GM20431 (cell line): ENCODE results near the gene RAB4A.
"Not testable (repeated sequence)": the region's sequence is repeated elsewhere in the genome, so short reads cannot be mapped to it uniquely, and the experiment has no call there.

ENCODE experiments used
- in situ Hi-C: fragments of 300-500 bp; cut with MseI, MboI; formaldehyde crosslinking; loops from one replicate; pipeline ENCODE4 v1.15.0; 2020; ENCODE audit warnings: low sequenced_read_pairs; ENCODE audit not compliant: unreplicated experiment

The RAB4A gene

DNA sequence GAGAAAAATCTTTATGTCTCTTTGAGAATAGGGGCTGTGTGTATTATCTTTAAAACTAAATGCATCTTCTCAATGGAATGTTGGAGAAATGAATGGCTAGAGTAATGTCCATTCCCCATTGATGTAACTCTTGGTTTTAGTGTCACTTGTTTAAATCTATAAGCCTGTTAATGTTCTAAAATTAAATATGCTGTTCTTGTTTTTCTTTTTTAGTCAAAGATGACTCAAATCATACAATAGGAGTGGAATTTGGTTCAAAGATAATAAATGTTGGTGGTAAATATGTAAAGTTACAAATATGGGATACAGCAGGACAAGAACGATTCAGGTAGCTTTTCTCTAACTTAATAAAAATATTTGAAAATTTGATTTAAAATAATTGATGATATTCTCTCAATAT, 17.6 kb downstream of the RAB4A start:
- in situ Hi-C loops: no loop called here

DNA sequence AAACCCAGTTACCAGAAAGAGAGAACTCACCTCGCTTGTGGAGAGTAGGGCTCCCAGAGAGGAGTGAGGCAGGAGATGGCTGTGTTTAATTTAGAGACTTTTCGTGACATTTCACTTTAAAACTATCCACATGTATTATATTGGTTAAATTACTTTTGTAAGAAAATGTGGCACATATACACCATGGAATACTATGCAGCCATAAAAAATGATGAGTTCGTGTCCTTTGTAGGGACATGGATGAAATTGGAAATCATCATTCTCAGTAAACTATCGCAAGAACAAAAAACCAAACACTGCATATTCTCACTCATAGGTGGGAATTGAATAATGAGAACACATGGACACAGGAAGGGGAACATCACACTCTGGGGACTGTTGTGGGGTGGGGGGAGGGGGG, 20.8 kb downstream of the RAB4A start:
- in situ Hi-C loops: not testable (repeated sequence)

DNA sequence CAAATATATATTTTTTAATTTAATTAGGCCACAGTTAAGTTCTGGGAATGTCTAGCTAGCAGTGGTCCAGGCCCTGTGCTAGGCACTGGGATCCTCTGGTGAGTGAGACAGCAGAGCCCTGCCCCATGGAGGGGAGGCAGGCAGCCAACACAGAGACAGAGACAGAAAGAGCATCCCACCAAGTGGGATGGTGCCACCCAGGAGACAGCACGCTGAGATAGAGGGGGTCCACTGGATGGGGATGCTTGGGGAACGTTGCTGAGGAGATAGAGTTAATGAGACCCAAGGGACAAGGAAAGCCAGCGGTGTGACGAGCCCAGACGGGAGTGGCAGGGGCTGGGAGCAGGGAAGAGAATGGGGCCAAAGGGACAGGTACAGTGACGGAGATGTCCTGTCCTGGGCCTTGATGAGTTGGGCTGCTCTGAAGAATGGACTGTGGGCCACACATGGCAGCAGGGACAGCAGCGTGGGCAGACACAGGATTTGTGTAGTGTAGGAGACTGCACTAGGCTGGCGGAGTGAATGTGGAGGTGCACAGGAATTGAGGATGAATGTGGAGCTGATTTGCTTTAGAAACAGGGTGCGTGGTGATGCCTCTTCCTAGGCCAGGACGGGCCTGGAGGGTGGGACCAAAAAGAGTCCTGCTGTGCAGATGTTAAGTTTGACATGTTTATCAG, 22.8 kb downstream of the RAB4A start:
- in situ Hi-C loops: no loop called here

DNA sequence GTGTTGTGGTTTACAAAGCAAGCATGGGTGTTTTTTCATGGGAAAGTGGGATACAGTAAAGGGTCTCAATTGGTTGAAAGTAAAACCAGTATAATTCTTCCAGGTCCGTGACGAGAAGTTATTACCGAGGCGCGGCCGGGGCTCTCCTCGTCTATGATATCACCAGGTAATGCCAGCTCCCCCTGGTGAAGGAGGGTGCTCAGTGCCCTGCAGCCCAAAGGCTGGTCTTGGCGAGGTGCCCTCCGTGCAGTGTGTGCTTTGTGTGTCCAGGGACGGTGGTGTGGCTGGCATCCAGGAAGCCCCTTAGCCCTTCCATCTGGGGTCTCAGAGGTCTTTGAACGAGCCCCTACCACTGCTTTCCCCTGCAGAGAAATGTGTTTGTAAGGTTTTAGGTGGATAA, 24.8 kb downstream of the RAB4A start:
- in situ Hi-C loops: no loop called here

- in situ Hi-C loops: no loop called here
These were observed 25.6 kb downstream of the RAB4A start for GRCh38 chr1:229296541-229296941.

- in situ Hi-C loops: no loop called here
These were observed 26.8 kb downstream of the RAB4A start for GRCh38 chr1:229297746-229298145.

DNA sequence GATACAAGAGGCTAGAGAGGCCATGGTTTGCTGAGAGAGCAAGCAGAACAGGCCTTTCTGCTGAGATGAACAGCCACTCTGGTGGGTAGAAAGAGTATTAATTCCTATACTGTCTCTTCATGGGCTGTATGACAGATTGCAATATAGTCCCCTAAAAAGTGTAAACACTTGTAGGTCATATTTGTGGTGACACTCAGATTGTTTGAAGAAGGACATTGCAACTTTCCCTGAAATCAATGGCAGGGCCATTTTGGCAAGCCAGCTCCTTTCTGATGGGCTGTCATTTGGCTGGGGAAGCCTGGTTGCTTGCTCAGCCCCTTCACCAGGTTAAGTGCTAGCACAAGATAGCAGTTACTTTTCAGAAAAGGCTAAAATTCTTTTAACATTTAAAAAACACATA, 27.5 kb downstream of the RAB4A start:
- in situ Hi-C loops: no loop called here

GRCh38 chr1:229298887-229299503, 28.1 kb downstream of the RAB4A start:
- in situ Hi-C loops: no loop called here

DNA sequence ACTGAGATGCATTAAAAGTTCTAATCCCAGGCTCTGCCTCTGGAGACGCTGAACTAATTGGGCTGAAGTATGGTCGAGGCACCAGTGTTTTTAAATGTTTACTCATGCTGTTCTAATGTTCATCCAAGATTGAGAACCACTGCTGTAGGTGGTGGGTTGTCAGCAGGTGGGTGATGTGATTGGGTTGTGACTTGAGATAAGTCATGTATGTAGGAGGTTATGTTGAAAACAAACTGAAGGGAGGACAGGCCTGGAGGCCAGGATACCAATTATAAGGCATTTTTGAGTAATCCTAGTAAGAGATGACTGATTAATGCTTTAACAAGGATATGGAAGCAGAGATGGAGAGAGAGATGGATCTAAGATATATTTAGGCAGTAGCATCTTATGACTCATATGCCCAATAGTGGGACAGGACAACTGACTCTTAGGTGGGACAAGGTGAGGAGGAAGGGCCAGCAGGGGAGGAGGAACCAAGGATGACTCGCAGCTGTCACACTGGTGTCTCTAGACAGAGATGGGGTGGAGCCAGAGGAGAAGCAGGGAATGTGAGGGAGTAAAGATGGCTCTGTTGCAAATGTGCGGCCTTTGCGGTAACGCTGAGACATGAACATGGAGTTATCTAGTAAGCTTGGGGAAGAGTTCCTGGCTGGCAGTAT, 29.3 kb downstream of the RAB4A start:
- in situ Hi-C loops: no loop called here

GRCh38 chr1:229302740-229303139, 31.8 kb downstream of the RAB4A start:
- in situ Hi-C loops: no loop called here

- in situ Hi-C loops: no loop called here
These were observed 32.9 kb downstream of the RAB4A start for GRCh38 chr1:229303855-229304254.

DNA sequence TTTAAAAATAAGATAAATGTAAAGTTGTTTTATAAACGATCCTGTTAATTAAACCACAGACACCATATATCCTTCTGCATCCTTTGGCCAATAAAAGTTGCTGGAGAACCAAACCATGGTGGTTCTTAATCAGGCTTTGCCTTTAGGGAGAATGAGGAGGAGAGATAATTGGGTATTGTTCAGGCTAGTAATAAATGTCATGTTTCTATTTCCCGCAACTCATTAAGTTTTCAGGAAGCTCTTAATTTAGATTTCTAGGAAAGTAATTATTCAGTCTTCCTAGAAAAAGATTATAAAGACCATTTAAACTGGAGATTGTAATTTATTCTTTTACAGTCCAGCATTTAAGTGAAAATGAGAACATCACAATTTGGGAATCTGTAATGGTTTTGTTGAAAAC, 34.5 kb downstream of the RAB4A start:
- in situ Hi-C loops: no loop called here

DNA sequence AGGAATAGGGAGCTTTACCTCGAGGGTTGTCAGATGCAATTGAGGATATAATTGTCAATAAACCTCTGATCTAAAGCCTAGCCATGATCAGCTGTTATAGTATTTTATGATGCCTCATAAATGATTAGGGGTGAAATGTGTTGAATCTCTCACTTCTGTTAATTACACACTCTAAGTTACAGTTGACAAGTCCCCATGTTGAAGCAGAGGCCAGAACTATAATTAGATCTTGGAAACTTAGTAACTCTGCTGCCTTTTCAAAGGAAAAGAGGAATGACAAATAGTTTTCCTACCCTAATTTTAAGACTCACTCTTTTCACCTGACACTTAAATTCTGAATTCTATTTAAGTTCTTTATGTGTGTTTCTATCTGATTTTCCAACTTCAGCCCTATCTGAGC, 38.2 kb downstream of the RAB4A start:
- in situ Hi-C loops: no loop called here

- in situ Hi-C loops: no loop called here
These were observed 38.8 kb downstream of the RAB4A start for GRCh38 chr1:229309684-229310083.

GRCh38 chr1:229310833-229311232, 39.9 kb downstream of the RAB4A start:
- in situ Hi-C loops: no loop called here

DNA sequence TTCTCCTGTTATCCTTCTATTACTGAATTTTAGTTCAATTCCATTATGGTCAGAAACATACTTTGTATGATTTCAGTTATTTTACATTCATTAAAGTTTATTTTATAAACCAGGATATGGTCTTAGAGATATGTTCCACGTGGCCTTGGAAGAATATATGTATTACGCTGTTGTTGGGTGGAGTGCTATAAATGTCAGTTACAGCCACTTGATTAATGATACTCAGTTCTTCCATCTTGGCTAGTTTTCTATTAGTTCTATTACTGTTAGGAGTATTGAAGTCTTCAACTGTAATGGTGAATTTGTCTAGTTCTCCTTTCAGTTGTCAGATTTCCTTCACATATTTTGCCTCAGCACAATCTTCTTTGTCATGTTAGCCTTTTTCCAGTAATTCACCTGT, 45.3 kb downstream of the RAB4A start:
- in situ Hi-C loops: no loop called here

GRCh38 chr1:229318056-229318455, 47.1 kb downstream of the RAB4A start:
- in situ Hi-C loops: no loop called here

DNA sequence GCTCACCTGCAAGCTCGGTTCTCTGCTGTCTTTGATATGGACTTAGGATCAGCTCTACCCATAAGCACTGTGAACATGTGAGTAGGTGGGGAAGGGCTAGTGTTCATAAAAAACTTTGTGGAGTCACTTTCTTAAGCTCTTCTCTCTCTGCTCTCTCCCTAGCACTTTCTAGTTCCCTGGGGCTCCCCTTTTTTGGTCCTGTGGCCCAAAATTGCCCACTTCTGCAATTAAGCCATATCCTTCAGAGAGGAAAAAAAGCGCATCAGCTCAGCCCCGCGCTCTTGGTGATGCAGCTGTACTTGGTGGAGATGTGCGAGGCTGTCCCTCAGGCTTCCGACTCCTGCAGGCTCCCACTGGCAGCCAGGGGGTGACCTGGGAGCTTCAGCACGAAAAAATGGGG, 48.6 kb downstream of the RAB4A start:
- in situ Hi-C loops: no loop called here

GRCh38 chr1:229323201-229323600, 52.3 kb downstream of the RAB4A start:
- in situ Hi-C loops: no loop called here

DNA sequence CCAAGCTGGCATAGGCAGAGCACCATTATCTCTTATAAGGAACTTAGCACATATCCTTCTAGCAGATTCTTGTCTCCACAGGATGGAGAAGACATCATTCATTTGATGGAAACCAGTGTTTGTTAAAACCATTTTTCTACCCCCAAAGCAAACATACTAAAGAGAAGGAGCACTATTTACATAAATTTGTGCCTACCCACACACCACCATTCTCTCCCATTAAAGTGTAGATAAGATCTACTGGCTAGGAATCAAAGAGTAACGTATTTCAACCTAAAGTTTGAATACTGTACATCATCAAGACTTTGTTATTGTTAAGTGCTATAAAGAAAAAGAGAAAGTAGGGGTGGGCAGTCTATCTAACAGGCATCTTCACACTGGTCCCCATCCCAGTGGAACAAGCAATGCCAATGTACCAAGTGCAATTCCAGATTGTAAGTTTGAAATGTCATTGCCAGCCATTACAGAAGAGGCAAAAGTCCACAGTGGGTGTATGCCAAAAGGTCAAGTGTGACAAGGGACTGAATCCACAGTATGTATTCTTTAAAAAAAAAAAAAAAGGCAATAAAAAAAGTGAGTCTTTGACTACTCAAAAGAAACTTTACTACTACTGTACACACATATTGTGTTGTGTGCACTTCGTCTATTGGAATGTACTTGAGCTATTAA, 53.1 kb downstream of the RAB4A start:
- in situ Hi-C loops: no loop called here

DNA sequence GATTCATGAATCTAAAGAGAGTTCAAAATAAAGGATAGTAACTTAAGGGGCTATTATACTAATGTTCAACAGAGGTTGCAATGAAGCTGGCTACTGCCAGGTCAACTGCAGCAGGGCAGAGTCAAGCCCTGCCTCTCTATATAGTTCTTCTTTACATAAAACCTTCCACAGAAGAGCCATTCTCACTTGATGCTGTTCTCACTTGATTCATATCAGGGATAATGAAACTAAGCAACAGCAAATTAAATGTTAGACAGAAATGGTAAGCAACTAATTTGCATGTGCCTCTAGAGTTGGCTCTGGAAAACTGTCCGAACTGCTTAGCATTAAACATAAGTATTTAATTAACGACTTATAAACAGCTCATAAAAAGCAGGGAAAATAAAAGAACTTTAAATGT, 54.5 kb downstream of the RAB4A start:
- in situ Hi-C loops: no loop called here
